Progenitor cell of endocrine pancreas (in vitro differentiated cells): ENCODE data around the gene HIGD1C. TPM values are rescaled to one million over a fixed set of nuclear protein-coding genes. Genes with fewer than 3 reads are reported as not detected.

ENCODE experiments used
- DNase-seq: peaks from one replicate; pipeline ENCODE4 v3.0.0; 2021; ENCODE audit warnings: low spot score; ENCODE audit not compliant: unreplicated experiment
- H3K27ac Mint-ChIP-seq: 2 replicates; pipeline ENCODE4 v1.8.0; 2021; ENCODE audit warnings: mild to moderate bottlenecking, moderate library complexity, mixed read lengths
- H3K27me3 Mint-ChIP-seq: 2 replicates; pipeline ENCODE4 v1.8.0; 2021; ENCODE audit warnings: mixed read lengths
- H3K36me3 Mint-ChIP-seq: 2 replicates; pipeline ENCODE4 v1.8.0; 2022; ENCODE audit warnings: mixed read lengths; ENCODE audit not compliant: insufficient read depth
- H3K4me1 Mint-ChIP-seq: 2 replicates; pipeline ENCODE4 v1.8.0; 2021; ENCODE audit warnings: low read depth, mixed read lengths
- H3K4me3 Mint-ChIP-seq: 2 replicates; pipeline ENCODE4 v1.8.0; 2021; ENCODE audit warnings: low read depth, mild to moderate bottlenecking, moderate library complexity, mixed read lengths
- H3K9me3 Mint-ChIP-seq: 2 replicates; pipeline ENCODE4 v1.8.0; 2021; ENCODE audit warnings: low read depth, mixed read lengths
- CTCF ChIP-seq: fragments of 200-600 bp; sonication (generic); IDR thresholded peaks from one replicate; pipeline ENCODE4 v1.5.0; 2021; ENCODE audit warnings: antibody characterized with exemption, mild to moderate bottlenecking; ENCODE audit not compliant: unreplicated experiment
- total RNA-seq: library from RNA; stranded (reverse); gene quantifications from 2 replicates; pipeline ENCODE4 v1.2.1, GENCODE V29; 2021

Gene HIGD1C
- total RNA-seq, 1 donor from 2014 or later, result not detected

- Mint-ChIP-seq H3K4me3 (no peak overlapping the region), H3K9me3 (no peaks in the 10 kb centered on the region), H3K27ac (no peak overlapping the region), H3K36me3 (peaks cover 20% of the 10 kb centered on the region), H3K27me3 (no peaks in the 10 kb centered on the region), H3K4me1 (no peaks in the 10 kb centered on the region)
- TF ChIP-seq CTCF, result peak; percentile 55
- DNase-seq, result peak; percentile 11
Measured at GRCh38 chr12:50986966-50987737, 34.8 kb downstream of the HIGD1C start.

- Mint-ChIP-seq H3K27ac (peak overlapping the region; percentile 82), H3K4me3 (no peak overlapping the region), H3K27me3 (no peaks in the 10 kb centered on the region), H3K36me3 (peaks cover 23% of the 10 kb centered on the region), H3K9me3 (no peaks in the 10 kb centered on the region), H3K4me1 (no peaks in the 10 kb centered on the region)
- no peak for DNase-seq
- TF ChIP-seq CTCF, result no peak
Measured at GRCh38 chr12:50988051-50988450, 35.7 kb downstream of the HIGD1C start.

DNA sequence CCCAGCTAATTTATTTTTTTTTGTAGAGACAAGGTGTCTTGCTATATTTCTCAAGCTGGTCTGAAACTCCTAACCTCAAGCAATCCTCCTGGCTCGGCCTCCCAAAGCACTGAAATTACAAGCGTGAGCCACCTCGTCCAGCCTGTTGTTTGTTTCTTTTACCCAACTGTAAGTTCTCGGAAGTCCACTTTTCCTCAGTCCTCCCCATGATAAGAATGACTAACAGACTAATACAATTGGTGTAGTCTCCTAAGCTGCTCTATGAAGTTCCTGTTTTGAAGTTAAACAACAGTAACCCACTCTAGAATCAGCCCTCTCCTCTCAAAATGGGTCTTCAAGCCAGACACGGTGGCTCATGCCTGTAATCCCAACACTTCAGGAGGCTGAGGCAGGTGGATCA lies 36.5 kb downstream of the HIGD1C start:
- H3K36me3 Mint-ChIP-seq, result peaks cover 25% of the 10 kb centered on the region
- H3K27me3 Mint-ChIP-seq, result no peaks in the 10 kb centered on the region
- no peak for TF ChIP-seq CTCF
- no peak overlapping the region for H3K27ac Mint-ChIP-seq
- H3K9me3 Mint-ChIP-seq, result no peaks in the 10 kb centered on the region
- no peak overlapping the region for H3K4me3 Mint-ChIP-seq
- H3K4me1 Mint-ChIP-seq, result no peaks in the 10 kb centered on the region
- DNase-seq, result no peak

DNA sequence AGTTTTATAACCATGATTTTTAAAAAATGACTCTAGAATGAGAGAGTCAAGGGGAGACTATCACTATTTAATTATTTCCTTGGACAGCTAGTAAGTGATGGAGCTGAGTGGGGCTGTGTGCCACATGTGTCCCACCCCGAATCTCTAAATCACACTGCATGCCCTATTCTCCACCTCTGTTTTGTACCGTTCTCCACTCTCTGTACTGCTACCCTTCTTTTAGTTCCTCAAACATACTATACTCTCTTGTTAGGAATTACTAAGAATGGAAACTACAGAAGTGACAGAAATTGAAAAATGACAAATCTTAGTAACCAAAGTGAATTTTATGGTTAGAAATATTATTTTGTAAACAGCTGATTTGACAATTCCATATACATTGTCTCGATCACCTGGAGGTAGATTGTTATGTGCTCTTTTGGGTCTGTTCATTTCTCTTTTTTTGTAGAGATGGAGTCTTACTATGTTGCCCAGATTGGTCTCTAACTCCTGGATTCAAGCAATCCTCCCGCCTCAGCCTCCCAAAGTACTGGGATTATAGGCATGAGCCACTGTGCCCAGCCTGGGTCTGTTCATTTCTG lies 37.9 kb downstream of the HIGD1C start:
- TF ChIP-seq CTCF, result no peak
- Mint-ChIP-seq H3K9me3 (no peaks in the 10 kb centered on the region), H3K4me3 (no peak overlapping the region), H3K36me3 (peaks cover 32% of the 10 kb centered on the region), H3K27ac (no peak overlapping the region), H3K27me3 (no peaks in the 10 kb centered on the region), H3K4me1 (no peaks in the 10 kb centered on the region)
- no peak for DNase-seq

GRCh38 chr12:50990791-50991190 lies 38.4 kb downstream of the HIGD1C start:
- Mint-ChIP-seq H3K36me3 (peaks cover 34% of the 10 kb centered on the region), H3K4me1 (no peaks in the 10 kb centered on the region), H3K27me3 (no peaks in the 10 kb centered on the region), H3K9me3 (no peaks in the 10 kb centered on the region), H3K27ac (no peak overlapping the region), H3K4me3 (no peak overlapping the region)
- no peak for TF ChIP-seq CTCF
- no peak for DNase-seq
